IPS-11a (cell line): Measurements from ENCODE around the gene TMEM123.
"Not testable (repeated sequence)": the region's sequence is repeated elsewhere in the genome, so short reads cannot be mapped to it uniquely, and the experiment has no call there.

Experiments
- H3K4me3 ChIP-seq: one replicate; pipeline ENCODE4 v1.5.1; 2013; ENCODE audit warnings: low read depth, low read length, control low read depth

The TMEM123 gene

GRCh38 chr11:102449651-102450570 lies 2.7 kb downstream of the TMEM123 start:
- no peak overlapping the region for H3K4me3 ChIP-seq

GRCh38 chr11:102448869-102449224 lies 3.7 kb downstream of the TMEM123 start:
- H3K4me3 ChIP-seq, result no peak overlapping the region

- H3K4me3 ChIP-seq, result no peak overlapping the region
Observed at GRCh38 chr11:102447941-102448868, 4.4 kb downstream of the TMEM123 start.

GRCh38 chr11:102447193-102447592 lies 5.4 kb downstream of the TMEM123 start:
- H3K4me3 ChIP-seq, result no peak overlapping the region

- no peak overlapping the region for H3K4me3 ChIP-seq
Observed at GRCh38 chr11:102446606-102447005, 6.0 kb downstream of the TMEM123 start.

GRCh38 chr11:102444693-102445092 lies 7.9 kb downstream of the TMEM123 start:
- not testable (repeated sequence) for H3K4me3 ChIP-seq

- not testable (repeated sequence) for H3K4me3 ChIP-seq
Observed at GRCh38 chr11:102444142-102444541, 8.4 kb downstream of the TMEM123 start.

GRCh38 chr11:102439063-102439363 lies 13.6 kb downstream of the TMEM123 start:
- H3K4me3 ChIP-seq, result not testable (repeated sequence)

GRCh38 chr11:102438311-102439062 lies 14.1 kb downstream of the TMEM123 start:
- no peak overlapping the region for H3K4me3 ChIP-seq

- no peak overlapping the region for H3K4me3 ChIP-seq
Observed at GRCh38 chr11:102437727-102438126, 14.8 kb downstream of the TMEM123 start.

- H3K4me3 ChIP-seq, result no peak overlapping the region
Observed at GRCh38 chr11:102436976-102437375, 15.6 kb downstream of the TMEM123 start.

GRCh38 chr11:102436561-102436960 lies 16.0 kb downstream of the TMEM123 start:
- no peak overlapping the region for H3K4me3 ChIP-seq

- H3K4me3 ChIP-seq, result no peak overlapping the region
Observed at GRCh38 chr11:102435688-102436087, 16.9 kb downstream of the TMEM123 start.

GRCh38 chr11:102433571-102433970 lies 19.0 kb downstream of the TMEM123 start:
- not testable (repeated sequence) for H3K4me3 ChIP-seq

GRCh38 chr11:102432560-102432959 lies 20.0 kb downstream of the TMEM123 start:
- not testable (repeated sequence) for H3K4me3 ChIP-seq

GRCh38 chr11:102431404-102431803 lies 21.2 kb downstream of the TMEM123 start:
- no peak overlapping the region for H3K4me3 ChIP-seq

GRCh38 chr11:102430158-102430836 lies 22.3 kb downstream of the TMEM123 start:
- H3K4me3 ChIP-seq, result no peak overlapping the region

- H3K4me3 ChIP-seq, result no peak overlapping the region
Observed at GRCh38 chr11:102429691-102430090, 22.9 kb downstream of the TMEM123 start.

GRCh38 chr11:102429226-102429625 lies 23.3 kb downstream of the TMEM123 start:
- H3K4me3 ChIP-seq, result no peak overlapping the region

GRCh38 chr11:102428696-102429095 lies 23.9 kb downstream of the TMEM123 start:
- H3K4me3 ChIP-seq, result no peak overlapping the region

GRCh38 chr11:102427068-102427467 lies 25.5 kb downstream of the TMEM123 start:
- H3K4me3 ChIP-seq, result no peak overlapping the region
